Keratinocyte (primary cell): ENCODE data around the gene DENND5B. TPM values are rescaled to one million over a fixed set of nuclear protein-coding genes. Genes with fewer than 3 reads are reported as not detected.
A peak's percentile ranks its signal among the peaks of the same experiment; 100 is the strongest.

Experiments used
- DNase-seq: peaks from one replicate; pipeline ENCODE4 v3.0.0-alpha.2; 2011; ENCODE audit warnings: low read depth, missing footprints, low spot score
- FAIRE-seq: peaks from 2 replicates; lab custom pipeline; 2011; peaks lifted over from hg19 to GRCh38; lab: Jason Lieb, UNC
- H2AFZ ChIP-seq: 2 replicates; pipeline ENCODE4 v1.6.0; 2012; ENCODE audit warnings: low read length, control low read depth, inconsistent platforms; ENCODE audit not compliant: control insufficient read depth
- H3K27ac ChIP-seq: 2 replicates; pipeline ENCODE4 v1.5.1; 2011; ENCODE audit warnings: low read length; ENCODE audit not compliant: control insufficient read depth, insufficient read depth
- H3K27me3 ChIP-seq: 3 replicates; pipeline ENCODE4 v1.6.0; 2011; ENCODE audit warnings: low read length; ENCODE audit not compliant: control insufficient read depth, insufficient read depth; ENCODE audit errors: extremely low read depth
- H3K36me3 ChIP-seq, 2 experiments: 2 replicates in 1 of 2; 3 replicates in 1 of 2; pipeline ENCODE4 v1.5.1; 2011; ENCODE audit warnings: low read length in 2 of 2, mild to moderate bottlenecking in 1 of 2; ENCODE audit not compliant: control insufficient read depth in 2 of 2, insufficient read depth in 2 of 2; ENCODE audit errors: extremely low read depth in 1 of 2
- H3K4me1 ChIP-seq: 3 replicates; pipeline ENCODE4 v1.5.1; 2011; ENCODE audit warnings: low read length; ENCODE audit not compliant: control insufficient read depth, insufficient read depth; ENCODE audit errors: extremely low read depth
- H3K4me2 ChIP-seq: 3 replicates; pipeline ENCODE4 v1.6.0; 2011; ENCODE audit warnings: low read depth, low read length; ENCODE audit not compliant: control insufficient read depth, insufficient read depth; ENCODE audit errors: extremely low read depth
- H3K4me3 ChIP-seq, 3 experiments: fragments of 200-600 bp in 1 of 3; sonication (generic) in 1 of 3; 2 replicates in 2 of 3; 3 replicates in 1 of 3; pipeline ENCODE4 v1.5.1; 2011 to 2016; ENCODE audit warnings: low read length in 3 of 3, mild to moderate bottlenecking in 3 of 3, control low read depth in 2 of 3, inconsistent platforms in 1 of 3, low read depth in 1 of 3, mixed read lengths in 1 of 3, mixed run types in 1 of 3, moderate library complexity in 1 of 3; ENCODE audit not compliant: control insufficient read depth in 2 of 3, insufficient read depth in 2 of 3; ENCODE audit errors: extremely low read depth in 1 of 3
- H3K79me2 ChIP-seq: 2 replicates; pipeline ENCODE4 v1.6.0; 2012; ENCODE audit warnings: low read length; ENCODE audit not compliant: control insufficient read depth, insufficient read depth
- H3K9ac ChIP-seq: 3 replicates; pipeline ENCODE4 v1.6.0; 2011; ENCODE audit warnings: low read length; ENCODE audit not compliant: control insufficient read depth, insufficient read depth; ENCODE audit errors: extremely low read depth
- H3K9me1 ChIP-seq: 3 replicates; pipeline ENCODE4 v1.6.0; 2011; ENCODE audit warnings: low read length; ENCODE audit not compliant: control insufficient read depth, insufficient read depth; ENCODE audit errors: extremely low read depth
- H3K9me3 ChIP-seq: 2 replicates; pipeline ENCODE4 v1.5.1; 2012; ENCODE audit warnings: low read depth, low read length; ENCODE audit not compliant: control insufficient read depth
- H4K20me1 ChIP-seq: 3 replicates; pipeline ENCODE4 v1.6.0; 2011; ENCODE audit warnings: low read length; ENCODE audit not compliant: control insufficient read depth, insufficient read depth; ENCODE audit errors: extremely low read depth
- EZH2 ChIP-seq: IDR thresholded peaks from one replicate; pipeline ENCODE4 v1.6.1; 2012; ENCODE audit warnings: inconsistent platforms, mild to moderate bottlenecking, low read length, moderate library complexity
- dilution Hi-C: fragments of 300-500 bp; cut with MboI; formaldehyde crosslinking; loops from one replicate; pipeline ENCODE4 v1.7.0; 2020; ENCODE audit warnings: low sequenced_read_pairs; ENCODE audit not compliant: extremely low pct_ligation_motif_present
- polyA plus RNA-seq, 5 experiments: library from polyadenylated mRNA; depleted of rRNA in 3 of 5; stranded (reverse) in 3 of 5; stranded (forward) in 1 of 5; unstranded in 1 of 5; fragments of >200 nt; gene quantifications; 1 replicate in 1 of 5; 2 replicates in 3 of 5; 3 replicates in 1 of 5; pipeline versions ENCODE4 v1.2.1 to v1.2.3, GENCODE V29; 2011 to 2012; ENCODE audit warnings: missing spikeins in 2 of 5, low read depth in 1 of 5, low replicate concordance in 1 of 5
- TF ChIP-seq, protein P1 (sequence below), 3 experiments: IDR thresholded peaks in 1 of 3; conservative IDR thresholded peaks in 1 of 3; optimal IDR thresholded peaks in 1 of 3; 2 replicates in 2 of 3; 3 replicates in 1 of 3; pipeline versions ENCODE3 to v1.5.1; 2011; ENCODE audit warnings: low read length in 3 of 3, mild to moderate bottlenecking in 3 of 3, moderate library complexity in 2 of 3, control low read depth in 1 of 3, inconsistent platforms in 1 of 3; ENCODE audit not compliant: insufficient read depth in 2 of 3; ENCODE audit errors: extremely low read depth in 1 of 3

DENND5B gene
- polyA plus RNA-seq, 1 donor (not counting 4 experiments of a cell fraction or from before 2014, with no cell fraction given), result 4.7 TPM

GRCh38 chr12:31496257-31496656, 94.7 kb downstream of the DENND5B start:
- no peaks in the 10 kb centered on the region for H4K20me1 ChIP-seq
- peak overlapping the region; percentile 3 for H3K27ac ChIP-seq
- DNase-seq (no peak), FAIRE-seq (no peak)
- dilution Hi-C loops, result no loop called here
- H3K9me3 ChIP-seq, result no peaks in the 10 kb centered on the region
- no peak overlapping the region for H3K4me3 ChIP-seq
- H3K9me1 ChIP-seq, result no peaks in the 10 kb centered on the region
- TF ChIP-seq EZH2, result no peak
- TF ChIP-seq, protein P1, sequence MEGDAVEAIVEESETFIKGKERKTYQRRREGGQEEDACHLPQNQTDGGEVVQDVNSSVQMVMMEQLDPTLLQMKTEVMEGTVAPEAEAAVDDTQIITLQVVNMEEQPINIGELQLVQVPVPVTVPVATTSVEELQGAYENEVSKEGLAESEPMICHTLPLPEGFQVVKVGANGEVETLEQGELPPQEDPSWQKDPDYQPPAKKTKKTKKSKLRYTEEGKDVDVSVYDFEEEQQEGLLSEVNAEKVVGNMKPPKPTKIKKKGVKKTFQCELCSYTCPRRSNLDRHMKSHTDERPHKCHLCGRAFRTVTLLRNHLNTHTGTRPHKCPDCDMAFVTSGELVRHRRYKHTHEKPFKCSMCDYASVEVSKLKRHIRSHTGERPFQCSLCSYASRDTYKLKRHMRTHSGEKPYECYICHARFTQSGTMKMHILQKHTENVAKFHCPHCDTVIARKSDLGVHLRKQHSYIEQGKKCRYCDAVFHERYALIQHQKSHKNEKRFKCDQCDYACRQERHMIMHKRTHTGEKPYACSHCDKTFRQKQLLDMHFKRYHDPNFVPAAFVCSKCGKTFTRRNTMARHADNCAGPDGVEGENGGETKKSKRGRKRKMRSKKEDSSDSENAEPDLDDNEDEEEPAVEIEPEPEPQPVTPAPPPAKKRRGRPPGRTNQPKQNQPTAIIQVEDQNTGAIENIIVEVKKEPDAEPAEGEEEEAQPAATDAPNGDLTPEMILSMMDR (optimal IDR thresholded peaks at IDR 0.05 in 1 of 3, IDR thresholded peaks at IDR 0.05 in 1 of 3, conservative IDR thresholded peaks at IDR 0.05 in 1 of 3; ENCODE audit: extremely low read depth in 1 of 3, insufficient read depth in 2 of 3, low read length in 3 of 3), result no peak
- H2AFZ ChIP-seq, result no peak overlapping the region
- no peak overlapping the region for H3K9ac ChIP-seq
- no peaks in the 10 kb centered on the region for H3K36me3 ChIP-seq
- H3K4me1 ChIP-seq, result peaks cover 22% of the 10 kb centered on the region
- no peaks in the 10 kb centered on the region for H3K79me2 ChIP-seq
- H3K4me2 ChIP-seq, result no peak overlapping the region
- no peaks in the 10 kb centered on the region for H3K27me3 ChIP-seq

DNA sequence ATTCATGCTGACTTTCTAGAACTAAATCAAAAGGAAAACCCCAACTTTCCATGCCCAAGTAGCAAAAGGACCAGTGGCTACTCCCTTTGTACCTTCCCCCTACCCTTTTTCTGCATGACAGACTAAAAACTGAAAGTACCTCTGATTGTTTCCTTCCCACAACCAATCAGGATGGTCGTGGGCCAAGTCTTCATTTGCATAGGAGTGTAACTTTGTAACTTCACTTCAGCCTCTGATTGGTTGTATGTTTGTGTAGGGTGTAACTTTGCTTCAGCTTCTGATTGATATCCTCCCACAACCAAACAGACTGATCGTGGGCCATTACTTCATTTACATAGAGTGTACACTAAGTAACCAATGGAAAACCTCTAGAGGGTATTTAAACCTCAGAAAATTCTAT, 96.5 kb downstream of the DENND5B start:
- H3K9me3 ChIP-seq, result no peaks in the 10 kb centered on the region
- no peak overlapping the region for H2AFZ ChIP-seq
- H4K20me1 ChIP-seq, result no peaks in the 10 kb centered on the region
- TF ChIP-seq, protein P1 (optimal IDR thresholded peaks at IDR 0.05 in 1 of 3, IDR thresholded peaks at IDR 0.05 in 1 of 3, conservative IDR thresholded peaks at IDR 0.05 in 1 of 3; ENCODE audit: extremely low read depth in 1 of 3, insufficient read depth in 2 of 3, low read length in 3 of 3), result no peak
- no peak for TF ChIP-seq EZH2
- H3K27ac ChIP-seq, result no peak overlapping the region
- no peaks in the 10 kb centered on the region for H3K36me3 ChIP-seq
- H3K4me2 ChIP-seq, result no peak overlapping the region
- H3K4me1 ChIP-seq, result peaks cover 27% of the 10 kb centered on the region
- H3K9ac ChIP-seq, result no peak overlapping the region
- dilution Hi-C loops, result no loop called here
- DNase-seq (no peak), FAIRE-seq (no peak)
- H3K4me3 ChIP-seq, result no peak overlapping the region
- H3K27me3 ChIP-seq, result no peaks in the 10 kb centered on the region
- H3K79me2 ChIP-seq, result no peaks in the 10 kb centered on the region
- no peaks in the 10 kb centered on the region for H3K9me1 ChIP-seq
